ENCODE measurements around the gene PTBP1. TPM values are rescaled to one million over a fixed set of nuclear protein-coding genes. Genes with fewer than 3 reads are reported as not detected.

The PTBP1 gene
- total RNA-seq, 2 experiments from 2014 or later = 246 to 252 TPM

GRCh38 chr19:750640-751423, 46.4 kb upstream of the PTBP1 start, which contains the start of gene MISP:
Gene MISP, plus strand, starts transcription at chr19:751112. Its CDS starts 5,835 bp downstream, at chr19:756947.
- CTCF ChIA-PET = no interaction called here
- ATAC-seq (ENCODE audit: poor library complexity) (no peak), DNase-seq (no peak)
- H3K36me3 ChIP-seq (ENCODE audit: insufficient read depth, low read length) = no peaks in the 10 kb centered on the region
- H3K9me3 ChIP-seq (ENCODE audit: control insufficient read depth in 1 of 2, insufficient read depth in 1 of 2, low read length in 2 of 2) = peaks cover 10 to 28% of the 10 kb centered on the region in 2 experiments
- no peaks in the 10 kb centered on the region for H3K4me1 ChIP-seq (ENCODE audit: insufficient read depth, low read length)
- no peaks in the 10 kb centered on the region for H3K27me3 Mint-ChIP-seq
- H3K36me3 Mint-ChIP-seq (ENCODE audit: low read depth) = no peaks in the 10 kb centered on the region
- no peak within 1 kb of the TSS for H3K4me3 ChIP-seq (ENCODE audit: low read length)
- no peak within 1 kb of the TSS for H3K4me3 Mint-ChIP-seq
- intact Hi-C loops (cut with DNase I, micrococcal nuclease) = no loop called here
- POLR2A ChIA-PET = no interaction called here
- no peak within 1 kb of the TSS for H3K27ac Mint-ChIP-seq
- H3K4me1 Mint-ChIP-seq (ENCODE audit: low read depth) = no peaks in the 10 kb centered on the region
- H3K27me3 ChIP-seq (ENCODE audit: control insufficient read depth in 1 of 2, insufficient read depth in 2 of 2, low read length in 2 of 2) = peaks cover 0 to 4% of the 10 kb centered on the region in 2 experiments
- TF ChIP-seq, protein P1, sequence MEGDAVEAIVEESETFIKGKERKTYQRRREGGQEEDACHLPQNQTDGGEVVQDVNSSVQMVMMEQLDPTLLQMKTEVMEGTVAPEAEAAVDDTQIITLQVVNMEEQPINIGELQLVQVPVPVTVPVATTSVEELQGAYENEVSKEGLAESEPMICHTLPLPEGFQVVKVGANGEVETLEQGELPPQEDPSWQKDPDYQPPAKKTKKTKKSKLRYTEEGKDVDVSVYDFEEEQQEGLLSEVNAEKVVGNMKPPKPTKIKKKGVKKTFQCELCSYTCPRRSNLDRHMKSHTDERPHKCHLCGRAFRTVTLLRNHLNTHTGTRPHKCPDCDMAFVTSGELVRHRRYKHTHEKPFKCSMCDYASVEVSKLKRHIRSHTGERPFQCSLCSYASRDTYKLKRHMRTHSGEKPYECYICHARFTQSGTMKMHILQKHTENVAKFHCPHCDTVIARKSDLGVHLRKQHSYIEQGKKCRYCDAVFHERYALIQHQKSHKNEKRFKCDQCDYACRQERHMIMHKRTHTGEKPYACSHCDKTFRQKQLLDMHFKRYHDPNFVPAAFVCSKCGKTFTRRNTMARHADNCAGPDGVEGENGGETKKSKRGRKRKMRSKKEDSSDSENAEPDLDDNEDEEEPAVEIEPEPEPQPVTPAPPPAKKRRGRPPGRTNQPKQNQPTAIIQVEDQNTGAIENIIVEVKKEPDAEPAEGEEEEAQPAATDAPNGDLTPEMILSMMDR (IDR thresholded peaks at IDR 0.05) = no peak
- H3K27ac ChIP-seq (ENCODE audit: low read depth in 1 of 2, low read length in 2 of 2) = no peak within 1 kb of the TSS
- no peaks in the 10 kb centered on the region for H3K9me3 Mint-ChIP-seq

DNA sequence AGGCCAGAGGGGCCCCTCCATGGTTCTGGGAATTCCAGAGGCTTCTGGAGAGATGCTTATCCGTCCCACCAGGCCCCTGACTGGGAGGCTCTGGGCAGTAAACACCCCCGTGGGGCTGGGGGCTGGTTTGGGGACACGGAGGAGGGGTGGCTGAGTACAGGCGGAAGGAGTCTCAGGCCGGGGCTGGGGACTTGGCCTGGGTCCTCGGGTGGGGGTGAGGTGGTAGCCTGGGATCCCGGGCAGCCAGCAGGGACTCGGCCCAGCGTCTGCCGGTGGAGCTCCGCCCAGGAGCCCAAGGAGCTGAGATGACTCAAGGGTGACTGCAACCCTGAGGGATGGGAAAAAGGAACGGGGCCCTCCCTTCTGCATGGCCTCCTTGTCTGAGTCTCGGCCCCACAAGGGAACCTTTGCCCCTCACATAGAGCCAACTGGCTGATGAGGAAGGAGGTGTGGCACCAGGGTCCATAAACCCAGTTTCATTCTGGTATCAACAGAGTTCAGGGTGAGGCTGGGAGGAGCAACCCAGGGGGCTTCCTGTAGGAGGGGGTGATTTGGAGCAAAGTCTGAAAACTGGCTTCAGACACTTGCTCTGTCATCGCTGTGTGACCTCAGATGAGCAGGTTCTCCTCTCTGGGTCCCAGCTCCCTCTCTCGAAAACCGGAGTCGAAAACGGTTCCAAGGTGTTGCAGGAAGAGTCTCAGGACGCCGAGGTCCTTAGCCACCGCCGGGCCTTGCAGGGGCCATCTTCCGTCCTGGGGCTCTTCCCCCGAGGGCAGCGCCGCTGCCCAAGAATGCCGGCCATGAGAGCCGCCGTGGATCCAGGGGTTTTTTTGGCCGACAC, 45.5 kb upstream of the PTBP1 start:
- H3K9me3 Mint-ChIP-seq = no peaks in the 10 kb centered on the region
- H3K27me3 ChIP-seq (ENCODE audit: control insufficient read depth in 1 of 2, insufficient read depth in 2 of 2, low read length in 2 of 2) = peaks cover 0 to 4% of the 10 kb centered on the region in 2 experiments
- H3K36me3 ChIP-seq (ENCODE audit: insufficient read depth, low read length) = no peaks in the 10 kb centered on the region
- peaks cover 10 to 21% of the 10 kb centered on the region in 2 experiments for H3K9me3 ChIP-seq (ENCODE audit: control insufficient read depth in 1 of 2, insufficient read depth in 1 of 2, low read length in 2 of 2)
- no peaks in the 10 kb centered on the region for H3K4me1 Mint-ChIP-seq (ENCODE audit: low read depth)
- H3K4me3 ChIP-seq (ENCODE audit: low read length) = no peak overlapping the region
- ChIA-PET CTCF (no interaction called here), POLR2A (no interaction called here)
- H3K27me3 Mint-ChIP-seq = no peaks in the 10 kb centered on the region
- TF ChIP-seq, protein P1 (IDR thresholded peaks at IDR 0.05) = no peak
- peak in 2 of 14 experiments; percentile 27 to 52 for DNase-seq
- H3K27ac Mint-ChIP-seq = no peak overlapping the region
- no peaks in the 10 kb centered on the region for H3K36me3 Mint-ChIP-seq (ENCODE audit: low read depth)
- H3K27ac ChIP-seq (ENCODE audit: low read depth in 1 of 2, low read length in 2 of 2) = no peak overlapping the region
- no peak for ATAC-seq (ENCODE audit: poor library complexity)
- intact Hi-C loops (cut with DNase I, micrococcal nuclease) = no loop called here
- no peak overlapping the region for H3K4me3 Mint-ChIP-seq
- no peaks in the 10 kb centered on the region for H3K4me1 ChIP-seq (ENCODE audit: insufficient read depth, low read length)

GRCh38 chr19:752652-753517, 44.4 kb upstream of the PTBP1 start:
- H3K4me1 Mint-ChIP-seq (ENCODE audit: low read depth) = no peaks in the 10 kb centered on the region
- no peaks in the 10 kb centered on the region for H3K9me3 Mint-ChIP-seq
- H3K27me3 Mint-ChIP-seq = no peaks in the 10 kb centered on the region
- TF ChIP-seq, protein P1 (IDR thresholded peaks at IDR 0.05) = no peak
- no peak overlapping the region for H3K4me3 ChIP-seq (ENCODE audit: low read length)
- intact Hi-C loops (cut with DNase I, micrococcal nuclease) = no loop called here
- ChIA-PET POLR2A (no interaction called here), CTCF (no interaction called here)
- peaks cover 4 to 21% of the 10 kb centered on the region in 2 experiments for H3K9me3 ChIP-seq (ENCODE audit: control insufficient read depth in 1 of 2, insufficient read depth in 1 of 2, low read length in 2 of 2)
- H3K27ac ChIP-seq (ENCODE audit: low read depth in 1 of 2, low read length in 2 of 2) = no peak overlapping the region
- no peak for ATAC-seq (ENCODE audit: poor library complexity)
- no peaks in the 10 kb centered on the region for H3K4me1 ChIP-seq (ENCODE audit: insufficient read depth, low read length)
- DNase-seq = peak in 2 of 14 experiments; percentile 51 to 65
- H3K36me3 ChIP-seq (ENCODE audit: insufficient read depth, low read length) = no peaks in the 10 kb centered on the region
- H3K27ac Mint-ChIP-seq = no peak overlapping the region
- H3K36me3 Mint-ChIP-seq (ENCODE audit: low read depth) = no peaks in the 10 kb centered on the region
- H3K4me3 Mint-ChIP-seq = no peak overlapping the region
- H3K27me3 ChIP-seq (ENCODE audit: control insufficient read depth in 1 of 2, insufficient read depth in 2 of 2, low read length in 2 of 2) = peaks cover 0 to 4% of the 10 kb centered on the region in 2 experiments

All from CD4-positive, alpha-beta T cell (primary cell).